ENCODE data around the gene LYPD6. TPM values are rescaled to one million over a fixed set of nuclear protein-coding genes. Genes with fewer than 3 reads are reported as not detected.

LYPD6 gene
- total and polyA plus RNA-seq, 2 donors (not counting 1 experiment from before 2014, with no cell fraction given) = not detected

DNA sequence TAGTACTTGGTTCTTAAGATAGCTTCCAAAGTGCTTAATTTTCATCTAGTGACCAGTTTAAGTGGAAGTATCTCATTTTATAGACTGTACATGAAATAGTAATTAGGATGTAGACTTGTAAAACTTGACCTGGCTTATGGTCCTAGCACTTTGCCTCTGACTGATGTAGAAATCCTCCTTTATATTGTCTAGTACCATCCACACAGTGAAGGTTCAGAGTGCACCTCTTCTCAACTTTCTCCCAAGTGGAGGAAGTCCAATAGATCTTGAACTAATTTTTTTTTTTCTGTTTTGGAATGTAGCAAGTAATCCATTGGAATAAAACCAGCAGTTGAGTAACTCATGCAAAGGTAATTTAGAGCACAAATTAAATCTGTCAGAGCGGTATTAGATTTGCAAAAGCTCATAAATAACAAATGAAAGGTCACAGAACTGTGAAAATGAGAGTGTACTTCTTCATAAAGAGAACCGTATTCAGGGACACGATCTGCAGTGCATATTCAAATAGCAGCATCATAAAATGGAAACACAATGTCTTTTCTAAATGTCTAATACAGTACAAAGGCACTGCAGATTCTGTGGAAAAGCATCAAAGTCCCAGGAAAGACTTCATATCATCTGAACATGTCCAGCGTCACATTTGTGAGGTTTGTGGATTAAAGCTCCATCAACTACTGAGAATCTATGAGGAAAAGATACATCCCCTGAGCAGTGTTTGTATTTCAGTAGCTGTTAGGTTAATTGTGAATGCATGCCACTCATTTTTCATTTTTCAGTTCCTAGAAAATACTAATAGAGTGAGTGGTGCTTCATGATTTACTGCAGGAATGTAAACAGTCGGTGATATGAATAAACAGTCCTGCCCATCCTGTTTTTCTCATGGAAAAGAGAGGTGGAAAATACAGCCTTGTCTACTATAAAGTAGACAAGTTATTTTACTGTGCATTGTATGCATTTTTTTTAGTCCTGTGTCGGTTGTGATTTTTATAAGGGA lies 100.7 kb downstream of the LYPD6 start:
- ChIA-PET CTCF (no interaction called here), POLR2A (no interaction called here)
- Histone ChIP-seq H3K4me3 (ENCODE audit: control extremely low read depth in 1 of 5, extremely low read depth in 1 of 5, insufficient read depth in 1 of 5, low read depth in 2 of 5, low read length in 4 of 5) (no peak overlapping the region), H3K36me3 (replicated peaks in 1 of 2; ENCODE audit: control extremely low read depth in 1 of 2, control insufficient read depth in 1 of 2, extremely low read depth in 1 of 2, insufficient read depth in 2 of 2, low read length in 1 of 2) (no peaks in the 10 kb centered on the region), H3K27ac (ENCODE audit: low read length in 2 of 2) (no peak overlapping the region), H3K27me3 (replicated peaks in 1 of 4; ENCODE audit: control extremely low read depth in 1 of 4, control insufficient read depth in 3 of 4, insufficient read depth in 4 of 4, low read length in 3 of 4) (no peaks in the 10 kb centered on the region), H3K4me1 (ENCODE audit: control insufficient read depth in 2 of 2, insufficient read depth in 2 of 2, low read length in 2 of 2) (no peaks in the 10 kb centered on the region), H3K9ac (ENCODE audit: low read length) (no peak overlapping the region), H3K79me2 (ENCODE audit: control insufficient read depth, insufficient read depth, low read length) (no peaks in the 10 kb centered on the region), H3K9me3 (ENCODE audit: control extremely low read depth in 1 of 3, control insufficient read depth in 2 of 3, insufficient read depth in 1 of 3, low read length in 2 of 3) (no peaks in the 10 kb centered on the region), H4K20me1 (ENCODE audit: control insufficient read depth, insufficient read depth, low read length, poor library complexity, severe bottlenecking) (no peaks in the 10 kb centered on the region), H3K4me2 (replicated peaks; ENCODE audit: low read depth, low read length, poor library complexity, severe bottlenecking) (no peak overlapping the region), H2AFZ (ENCODE audit: insufficient read depth, low read depth, low read length, poor library complexity, severe bottlenecking) (no peak overlapping the region)
- intact Hi-C loops (cut with micrococcal nuclease) = no loop called here
- no peak for ATAC-seq (ENCODE audit: low read depth)
- no peak overlapping the region for H3K27ac Mint-ChIP-seq
- no peaks in the 10 kb centered on the region for H3K27me3 Mint-ChIP-seq
- no peak overlapping the region for H3K4me3 Mint-ChIP-seq
- WGBS (ENCODE audit: insufficient coverage) = no CpG with 5 or more reads among the region's 6 CpGs
- no peaks in the 10 kb centered on the region for H3K9me3 Mint-ChIP-seq (ENCODE audit: insufficient read depth)
- DNase-seq = no peak
- TF ChIP-seq, protein P1, sequence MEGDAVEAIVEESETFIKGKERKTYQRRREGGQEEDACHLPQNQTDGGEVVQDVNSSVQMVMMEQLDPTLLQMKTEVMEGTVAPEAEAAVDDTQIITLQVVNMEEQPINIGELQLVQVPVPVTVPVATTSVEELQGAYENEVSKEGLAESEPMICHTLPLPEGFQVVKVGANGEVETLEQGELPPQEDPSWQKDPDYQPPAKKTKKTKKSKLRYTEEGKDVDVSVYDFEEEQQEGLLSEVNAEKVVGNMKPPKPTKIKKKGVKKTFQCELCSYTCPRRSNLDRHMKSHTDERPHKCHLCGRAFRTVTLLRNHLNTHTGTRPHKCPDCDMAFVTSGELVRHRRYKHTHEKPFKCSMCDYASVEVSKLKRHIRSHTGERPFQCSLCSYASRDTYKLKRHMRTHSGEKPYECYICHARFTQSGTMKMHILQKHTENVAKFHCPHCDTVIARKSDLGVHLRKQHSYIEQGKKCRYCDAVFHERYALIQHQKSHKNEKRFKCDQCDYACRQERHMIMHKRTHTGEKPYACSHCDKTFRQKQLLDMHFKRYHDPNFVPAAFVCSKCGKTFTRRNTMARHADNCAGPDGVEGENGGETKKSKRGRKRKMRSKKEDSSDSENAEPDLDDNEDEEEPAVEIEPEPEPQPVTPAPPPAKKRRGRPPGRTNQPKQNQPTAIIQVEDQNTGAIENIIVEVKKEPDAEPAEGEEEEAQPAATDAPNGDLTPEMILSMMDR (IDR thresholded peaks at IDR 0.05) = no peak
- TF ChIP-seq EZH2 (IDR thresholded peaks at IDR 0.05; ENCODE audit: borderline replicate concordance, insufficient read depth, low read depth, low read length, poor library complexity, severe bottlenecking) = no peak
- no peaks in the 10 kb centered on the region for H3K4me1 Mint-ChIP-seq

DNA sequence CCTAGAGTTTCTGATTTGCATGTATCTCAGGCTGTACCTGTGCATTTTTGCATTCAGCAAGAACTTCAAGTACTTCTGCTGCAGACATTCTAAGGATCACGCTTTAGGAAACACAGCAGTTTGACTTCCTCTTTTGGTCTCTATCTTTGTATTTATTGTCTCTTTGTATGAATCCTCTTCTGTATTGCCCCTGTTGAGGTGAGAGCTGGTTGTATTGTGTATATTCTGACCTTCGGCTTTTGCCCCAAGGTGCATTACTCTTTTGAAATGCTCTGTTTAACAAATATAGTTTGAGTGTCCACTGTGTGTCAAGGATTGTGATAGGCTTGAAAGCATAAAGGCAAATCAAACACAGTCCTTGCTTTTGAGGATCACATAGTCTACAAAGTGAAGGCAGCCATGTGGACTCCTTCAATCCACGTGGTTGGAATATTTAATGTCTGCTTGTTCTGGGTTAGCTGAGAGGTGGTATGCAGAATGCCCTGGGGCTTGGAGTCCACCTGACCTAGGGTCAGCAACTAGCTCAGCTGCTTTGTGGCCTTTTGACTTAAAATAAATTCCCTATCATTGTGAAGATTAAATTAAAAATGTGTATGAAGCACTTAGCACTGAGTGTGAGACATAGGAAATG lies 108.1 kb downstream of the LYPD6 start:
- H3K27me3 Mint-ChIP-seq = no peaks in the 10 kb centered on the region
- H3K4me1 Mint-ChIP-seq = peaks cover 4% of the 10 kb centered on the region
- ChIA-PET CTCF (no interaction called here), POLR2A (no interaction called here)
- no peak overlapping the region for H3K27ac Mint-ChIP-seq
- no peak overlapping the region for H3K4me3 Mint-ChIP-seq
- no peak overlapping the region for H3K27ac ChIP-seq (ENCODE audit: low read length in 2 of 2)
- no peak overlapping the region for H2AFZ ChIP-seq (ENCODE audit: insufficient read depth, low read depth, low read length, poor library complexity, severe bottlenecking)
- DNase-seq (no peak), ATAC-seq (ENCODE audit: low read depth) (no peak)
- intact Hi-C loops (cut with micrococcal nuclease) = no loop called here
- H3K79me2 ChIP-seq (ENCODE audit: control insufficient read depth, insufficient read depth, low read length) = no peaks in the 10 kb centered on the region
- H3K9me3 ChIP-seq (ENCODE audit: control extremely low read depth in 1 of 3, control insufficient read depth in 2 of 3, insufficient read depth in 1 of 3, low read length in 2 of 3) = no peaks in the 10 kb centered on the region
- no peak overlapping the region for H3K4me2 ChIP-seq (replicated peaks; ENCODE audit: low read depth, low read length, poor library complexity, severe bottlenecking)
- no peaks in the 10 kb centered on the region for H3K9me3 Mint-ChIP-seq (ENCODE audit: insufficient read depth)
- no peaks in the 10 kb centered on the region for H4K20me1 ChIP-seq (ENCODE audit: control insufficient read depth, insufficient read depth, low read length, poor library complexity, severe bottlenecking)
- 90% methylated on average over 1 of the region's 3 CpGs for WGBS (ENCODE audit: insufficient coverage)
- no peaks in the 10 kb centered on the region for H3K36me3 ChIP-seq (replicated peaks in 1 of 2; ENCODE audit: control extremely low read depth in 1 of 2, control insufficient read depth in 1 of 2, extremely low read depth in 1 of 2, insufficient read depth in 2 of 2, low read length in 1 of 2)
- no peaks in the 10 kb centered on the region for H3K4me1 ChIP-seq (ENCODE audit: control insufficient read depth in 2 of 2, insufficient read depth in 2 of 2, low read length in 2 of 2)
- H3K4me3 ChIP-seq (ENCODE audit: control extremely low read depth in 1 of 5, extremely low read depth in 1 of 5, insufficient read depth in 1 of 5, low read depth in 2 of 5, low read length in 4 of 5) = no peak overlapping the region
- H3K27me3 ChIP-seq (replicated peaks in 1 of 4; ENCODE audit: control extremely low read depth in 1 of 4, control insufficient read depth in 3 of 4, insufficient read depth in 4 of 4, low read length in 3 of 4) = no peaks in the 10 kb centered on the region
- no peak overlapping the region for H3K9ac ChIP-seq (ENCODE audit: low read length)
- TF ChIP-seq EZH2 (IDR thresholded peaks at IDR 0.05; ENCODE audit: borderline replicate concordance, insufficient read depth, low read depth, low read length, poor library complexity, severe bottlenecking) = no peak
- TF ChIP-seq, protein P1 (IDR thresholded peaks at IDR 0.05) = no peak
